HG02943 (cell line): ENCODE measurements around the gene APOL2.

Source experiments
- ATAC-seq: cut with Tn5 transposase; IDR thresholded peaks from one replicate; pipeline ENCODE4 v1.9.1; 2021; ENCODE audit warnings: mild to moderate bottlenecking, low read depth, moderate library complexity; ENCODE audit not compliant: unreplicated experiment

APOL2 gene

GRCh38 chr22:36182056-36182455 lies 57.3 kb downstream of the APOL2 start:
- ATAC-seq = no peak

- ATAC-seq = no peak
Measured at GRCh38 chr22:36180928-36181327, 58.4 kb downstream of the APOL2 start.

GRCh38 chr22:36180038-36180880 lies 59.1 kb downstream of the APOL2 start:
- no peak for ATAC-seq

GRCh38 chr22:36177160-36177559 lies 62.2 kb downstream of the APOL2 start:
- no peak for ATAC-seq
